ENCODE measurements around the gene PLCL1. TPM values are rescaled to one million over a fixed set of nuclear protein-coding genes. Genes with fewer than 3 reads are reported as not detected.
"Not testable (repeated sequence)": the region's sequence is repeated elsewhere in the genome, so short reads cannot be mapped to it uniquely, and the experiment has no call there.

The PLCL1 gene
- polyA plus RNA-seq, 1 experiment: 0.09 TPM

DNA sequence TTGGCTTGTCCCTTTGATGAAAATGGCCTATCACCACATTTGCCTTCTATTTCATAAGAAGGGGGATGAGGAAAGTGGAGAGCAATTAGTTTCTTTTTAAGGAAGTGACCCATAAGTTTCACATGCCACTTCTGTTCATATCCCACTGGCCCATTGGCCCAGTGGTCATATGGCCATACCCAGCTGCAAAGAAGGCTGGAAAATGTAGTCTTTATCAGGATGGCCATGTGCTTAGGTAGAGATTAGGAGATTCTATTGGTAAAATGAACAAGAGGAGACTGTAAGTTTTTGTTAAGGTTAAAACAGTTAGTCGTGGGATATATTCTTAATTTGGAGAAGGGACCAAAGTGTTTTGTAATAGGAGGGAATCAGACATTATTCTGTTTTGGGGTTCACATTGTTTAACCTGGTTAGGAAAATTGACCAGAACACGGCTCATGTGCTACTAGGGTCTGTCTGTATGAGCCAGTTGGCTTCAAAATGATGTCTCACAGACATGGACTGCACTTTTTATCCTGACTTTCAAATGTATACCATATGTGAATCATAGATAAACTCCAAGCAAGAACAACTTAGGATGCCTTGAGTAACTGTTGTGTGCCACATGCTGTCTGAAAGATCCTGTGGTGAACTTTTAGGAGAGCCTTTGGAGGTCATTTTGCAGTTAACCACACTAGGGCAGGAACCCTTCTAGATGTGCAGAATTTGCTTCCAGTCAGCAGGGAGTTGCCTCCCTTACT lies 17.3 kb downstream of the PLCL1 start:
- ChIA-PET POLR2A (no interaction called here), CTCF (interaction anchor here (1.4 kb wide), 1 partner anchor 10 kb away, joined by 3 read pairs; no protein-coding TSS in a partner anchor)
- H3K36me3 ChIP-seq (ENCODE audit: control insufficient read depth, insufficient read depth, low read length): no peaks in the 10 kb centered on the region
- TF ChIP-seq, protein P1, sequence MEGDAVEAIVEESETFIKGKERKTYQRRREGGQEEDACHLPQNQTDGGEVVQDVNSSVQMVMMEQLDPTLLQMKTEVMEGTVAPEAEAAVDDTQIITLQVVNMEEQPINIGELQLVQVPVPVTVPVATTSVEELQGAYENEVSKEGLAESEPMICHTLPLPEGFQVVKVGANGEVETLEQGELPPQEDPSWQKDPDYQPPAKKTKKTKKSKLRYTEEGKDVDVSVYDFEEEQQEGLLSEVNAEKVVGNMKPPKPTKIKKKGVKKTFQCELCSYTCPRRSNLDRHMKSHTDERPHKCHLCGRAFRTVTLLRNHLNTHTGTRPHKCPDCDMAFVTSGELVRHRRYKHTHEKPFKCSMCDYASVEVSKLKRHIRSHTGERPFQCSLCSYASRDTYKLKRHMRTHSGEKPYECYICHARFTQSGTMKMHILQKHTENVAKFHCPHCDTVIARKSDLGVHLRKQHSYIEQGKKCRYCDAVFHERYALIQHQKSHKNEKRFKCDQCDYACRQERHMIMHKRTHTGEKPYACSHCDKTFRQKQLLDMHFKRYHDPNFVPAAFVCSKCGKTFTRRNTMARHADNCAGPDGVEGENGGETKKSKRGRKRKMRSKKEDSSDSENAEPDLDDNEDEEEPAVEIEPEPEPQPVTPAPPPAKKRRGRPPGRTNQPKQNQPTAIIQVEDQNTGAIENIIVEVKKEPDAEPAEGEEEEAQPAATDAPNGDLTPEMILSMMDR (IDR thresholded peaks at IDR 0.05; ENCODE audit: insufficient read depth, low read depth, low read length): no peak
- no peak for DNase-seq (ENCODE audit: low read depth)
- no peak overlapping the region for H3K4me3 ChIP-seq (ENCODE audit: low read depth, low read length)
- H3K27me3 ChIP-seq (ENCODE audit: control insufficient read depth, insufficient read depth, low read length): no peaks in the 10 kb centered on the region

DNA sequence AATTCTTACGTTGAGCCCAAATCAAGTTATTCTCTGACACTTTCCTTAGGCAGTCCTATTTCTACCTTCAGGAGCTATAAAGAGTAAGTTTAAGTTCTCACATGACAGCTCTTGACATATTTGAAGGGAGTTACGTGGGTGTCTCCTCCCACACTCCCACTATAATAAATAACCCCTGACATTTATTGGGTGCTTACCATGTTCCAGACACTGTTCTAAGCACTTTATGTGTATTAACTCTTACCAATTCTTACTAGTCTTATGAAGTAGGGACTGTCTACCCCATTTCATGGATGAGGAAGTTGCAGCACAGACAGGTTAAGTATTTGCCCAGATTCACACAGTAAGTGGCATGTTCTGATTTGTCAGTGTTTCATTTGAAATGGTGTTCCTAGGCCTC lies 17.9 kb downstream of the PLCL1 start:
- no peak for DNase-seq (ENCODE audit: low read depth)
- no peak overlapping the region for H3K4me3 ChIP-seq (ENCODE audit: low read depth, low read length)
- ChIA-PET CTCF (no interaction called here), POLR2A (no interaction called here)
- H3K36me3 ChIP-seq (ENCODE audit: control insufficient read depth, insufficient read depth, low read length): no peaks in the 10 kb centered on the region
- TF ChIP-seq, protein P1 (IDR thresholded peaks at IDR 0.05; ENCODE audit: insufficient read depth, low read depth, low read length): no peak
- H3K27me3 ChIP-seq (ENCODE audit: control insufficient read depth, insufficient read depth, low read length): no peaks in the 10 kb centered on the region

DNA sequence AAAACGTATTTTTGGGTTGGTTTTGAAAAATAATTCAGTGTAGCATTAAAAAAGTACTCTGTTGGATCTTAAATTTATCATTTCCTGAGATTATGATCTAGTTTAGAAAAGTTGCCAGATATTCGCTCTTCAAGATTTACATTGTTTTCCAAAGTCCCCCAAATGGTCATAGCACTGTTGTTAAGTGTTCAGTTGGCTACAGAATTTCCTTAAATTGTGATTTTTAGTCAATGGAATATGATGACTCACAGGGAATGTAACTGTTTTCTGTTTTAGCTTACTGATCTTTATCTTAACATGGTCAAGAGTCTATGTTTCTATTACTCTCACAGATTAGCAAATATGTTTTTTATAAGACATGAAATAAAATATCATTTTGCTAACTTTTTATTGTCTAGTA lies 23.2 kb downstream of the PLCL1 start:
- H3K27me3 ChIP-seq (ENCODE audit: control insufficient read depth, insufficient read depth, low read length): no peaks in the 10 kb centered on the region
- TF ChIP-seq, protein P1 (IDR thresholded peaks at IDR 0.05; ENCODE audit: insufficient read depth, low read depth, low read length): no peak
- ChIA-PET POLR2A (no interaction called here), CTCF (no interaction called here)
- no peak overlapping the region for H3K4me3 ChIP-seq (ENCODE audit: low read depth, low read length)
- H3K36me3 ChIP-seq (ENCODE audit: control insufficient read depth, insufficient read depth, low read length): no peaks in the 10 kb centered on the region
- no peak for DNase-seq (ENCODE audit: low read depth)

DNA sequence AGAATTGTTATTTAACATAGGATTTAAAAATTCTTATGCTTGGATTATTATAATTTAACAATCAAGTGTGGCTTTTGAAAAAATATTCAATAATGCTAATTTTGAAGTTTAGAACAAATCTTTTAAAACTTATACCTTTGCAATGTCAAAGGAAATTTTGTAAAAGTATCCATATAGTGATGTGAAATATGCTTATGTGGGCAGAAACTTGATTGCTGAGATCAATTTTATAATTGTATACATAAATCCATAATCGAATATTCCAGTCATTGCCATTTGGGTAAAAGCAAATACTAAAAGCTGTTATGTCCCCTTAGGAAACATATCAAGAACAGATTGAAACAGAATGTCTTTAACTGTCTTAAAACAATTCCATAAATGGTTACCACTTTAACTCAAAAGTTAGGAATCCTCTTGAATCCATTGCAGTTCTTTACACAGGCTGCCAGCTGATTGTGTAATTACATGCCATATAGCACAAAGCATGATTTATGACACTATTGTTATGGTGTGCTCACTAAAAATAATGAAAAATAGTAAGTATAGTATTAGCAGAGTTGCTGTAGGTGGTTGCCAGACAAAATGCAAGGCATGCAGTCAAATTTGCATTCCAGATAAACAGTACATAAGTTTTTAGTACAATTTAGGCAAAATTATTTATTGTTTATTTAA lies 24.2 kb downstream of the PLCL1 start:
- Histone ChIP-seq H3K4me3 (ENCODE audit: low read depth, low read length) (no peak overlapping the region), H3K36me3 (ENCODE audit: control insufficient read depth, insufficient read depth, low read length) (no peaks in the 10 kb centered on the region), H3K27me3 (ENCODE audit: control insufficient read depth, insufficient read depth, low read length) (no peaks in the 10 kb centered on the region)
- TF ChIP-seq, protein P1 (IDR thresholded peaks at IDR 0.05; ENCODE audit: insufficient read depth, low read depth, low read length): no peak
- POLR2A ChIA-PET: no interaction called here
- CTCF ChIA-PET: no interaction called here
- no peak for DNase-seq (ENCODE audit: low read depth)

DNA sequence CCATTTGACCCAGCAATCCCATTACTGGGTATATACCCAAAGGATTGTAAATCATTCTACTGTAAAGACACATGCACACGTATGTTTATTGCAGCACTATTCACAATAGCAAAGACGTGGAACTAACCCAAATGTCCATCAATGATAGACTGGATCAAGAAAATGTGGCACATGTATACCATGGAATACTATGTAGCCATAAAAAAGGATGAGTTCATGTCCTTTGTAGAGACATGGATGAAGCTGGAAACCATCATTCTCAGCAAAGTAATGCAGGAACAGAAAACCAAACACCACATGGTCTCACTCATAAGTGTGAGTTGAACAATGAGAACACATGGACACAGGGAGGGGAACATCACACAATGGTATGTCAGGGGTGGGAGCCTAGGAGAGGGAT lies 30.4 kb downstream of the PLCL1 start:
- DNase-seq (ENCODE audit: low read depth); POLR2A ChIA-PET; H3K27me3 ChIP-seq (ENCODE audit: control insufficient read depth, insufficient read depth, low read length); H3K36me3 ChIP-seq (ENCODE audit: control insufficient read depth, insufficient read depth, low read length); CTCF ChIA-PET; H3K4me3 ChIP-seq (ENCODE audit: low read depth, low read length): not testable (repeated sequence)
